PC-3 (cell line): Measurements from ENCODE around the gene HPCAL4. TPM values are rescaled to one million over a fixed set of nuclear protein-coding genes. Genes with fewer than 3 reads are reported as not detected.
A peak's percentile ranks its signal among the peaks of the same experiment; 100 is the strongest.

Source experiments
- ATAC-seq: fragments of 200-7000 bp; cut with Tn5 transposase; 2 replicates; pipeline ENCODE4 v1.9.1; 2020; ENCODE audit warnings: mild to moderate bottlenecking, moderate library complexity
- Bru-seq: library from RNA; stranded (reverse); fragments of 400-500 nt; gene quantifications from one replicate; lab custom pipeline; 2021; lab: Mats Ljungman, UMichigan
- BruChase-seq, 2 experiments: library from RNA; stranded (reverse); fragments of 400-500 nt; gene quantifications; one replicate each; lab custom pipeline; 2021; lab: Mats Ljungman, UMichigan
- BruUV-seq: library from RNA; stranded (reverse); fragments of 400-500 nt; replicated peaks from 2 replicates; lab custom pipeline; 2021; lab: Mats Ljungman, UMichigan
- CTCF ChIA-PET: fragments of 300-600 bp; sonication (Branson Sonifier 250); formaldehyde crosslinking; loops from one replicate; lab custom pipeline; 2022; ENCODE audit warnings: antibody characterized with exemption; lab: Charles Lee
- POLR2A ChIA-PET: fragments of 300-600 bp; sonication (Branson Sonifier 250); formaldehyde crosslinking; loops from one replicate; lab custom pipeline; 2022; ENCODE audit warnings: antibody characterized with exemption; ENCODE audit not compliant: unreplicated experiment; lab: Charles Lee
- DNase-seq: peaks from one replicate; pipeline ENCODE4 v3.0.0-alpha.2; 2015
- H2AFZ ChIP-seq: fragments of 300-600 bp; sonication (generic); 2 replicates; pipeline ENCODE4 v1.6.0; 2016; ENCODE audit warnings: antibody characterized with exemption, low read length
- H3F3A ChIP-seq: fragments of 300-600 bp; sonication (generic); one replicate; pipeline ENCODE4 v1.6.0; 2017; ENCODE audit warnings: antibody characterized with exemption, low read length, control low read depth, mild to moderate bottlenecking; ENCODE audit not compliant: unreplicated experiment
- H3K27ac ChIP-seq: fragments of 300-600 bp; sonication (generic); 2 replicates; pipeline ENCODE4 v1.5.1; 2016; ENCODE audit warnings: mild to moderate bottlenecking, low read length
- H3K27me3 ChIP-seq: fragments of 300-600 bp; sonication (generic); 2 replicates; pipeline ENCODE4 v1.6.1; 2016; ENCODE audit warnings: low read length, mixed read lengths
- H3K36me3 ChIP-seq: fragments of 300-600 bp; sonication (generic); 2 replicates; pipeline ENCODE4 v1.6.1; 2016; ENCODE audit warnings: low read depth, mixed run types, low read length, mixed read lengths
- H3K4me1 ChIP-seq: fragments of 300-600 bp; sonication (generic); 2 replicates; pipeline ENCODE4 v1.5.1; 2016; ENCODE audit warnings: low read length; ENCODE audit not compliant: insufficient read depth
- H3K4me2 ChIP-seq: fragments of 300-600 bp; sonication (generic); 2 replicates; pipeline ENCODE4 v1.6.0; 2016; ENCODE audit warnings: low read length
- H3K4me3 ChIP-seq: fragments of 300-600 bp; sonication (generic); 2 replicates; pipeline ENCODE4 v1.5.1; 2016; ENCODE audit warnings: mild to moderate bottlenecking, low read length, mixed read lengths
- H3K79me2 ChIP-seq: fragments of 300-600 bp; sonication (generic); 2 replicates; pipeline ENCODE4 v1.6.1; 2017; ENCODE audit warnings: low read length, mixed read lengths
- H3K9ac ChIP-seq: fragments of 300-600 bp; sonication (generic); 2 replicates; pipeline ENCODE4 v1.6.0; 2016; ENCODE audit warnings: mild to moderate bottlenecking, low read length
- H3K9me2 ChIP-seq: fragments of 300-600 bp; sonication (generic); replicated peaks from 2 replicates; pipeline ENCODE4 v1.6.1; 2016; ENCODE audit warnings: mixed run types, low read length, mixed read lengths
- H3K9me3 ChIP-seq: fragments of 300-600 bp; sonication (generic); 2 replicates; pipeline ENCODE4 v1.6.1; 2016; ENCODE audit warnings: low read length, mixed read lengths
- H4K20me1 ChIP-seq: fragments of 300-600 bp; sonication (generic); 2 replicates; pipeline ENCODE4 v1.6.1; 2016; ENCODE audit warnings: low read length, mixed read lengths
- EZH2 ChIP-seq: fragments of 300-600 bp; sonication (generic); IDR thresholded peaks from one replicate; pipeline ENCODE4 v1.6.1; 2017; ENCODE audit warnings: antibody characterized with exemption, mild to moderate bottlenecking, low read length; ENCODE audit not compliant: unreplicated experiment
- EZH2phosphoT487 ChIP-seq: fragments of 300-600 bp; sonication (generic); IDR thresholded peaks from 2 replicates; pipeline ENCODE4 v1.6.1; 2018; ENCODE audit warnings: mild to moderate bottlenecking, antibody characterized with exemption, low read length, borderline replicate concordance
- intact Hi-C: fragments of 100-400 bp; cut with micrococcal nuclease; formaldehyde crosslinking; loops from 2 replicates; pipeline ENCODE4 v1.9.0; 2023
- long read RNA-seq: library from polyadenylated mRNA; unstranded; transcript quantifications from one replicate; pipeline ENCODE4 v2.0.0, GENCODE V29; 2021; ENCODE audit not compliant: unreplicated experiment
- total RNA-seq: library from RNA; depleted of rRNA; stranded (reverse); fragments of >200 nt; gene quantifications from 2 replicates; pipeline ENCODE4 v1.2.3, GENCODE V29; 2014; rRNA removed
- TF ChIP-seq, protein P1 (sequence below): fragments of 300-600 bp; sonication (generic); conservative IDR thresholded peaks from 2 replicates; pipeline ENCODE4 v1.5.1; 2017; ENCODE audit warnings: antibody characterized with exemption, low read depth, mild to moderate bottlenecking, low read length

Gene HPCAL4
- 0.04 and 0.12 TPM in 2 replicates for total RNA-seq
- percentile 6 among the genes with signal in this experiment for Bru-seq, nascent RNA
- BruChase-seq, experiment 1, labeled RNA remaining after a 6-hour chase = percentile 6 among the genes with signal in this experiment
- BruChase-seq, experiment 2, labeled RNA remaining after a 2-hour chase = not detected
- long read RNA-seq = 0 reads

DNA sequence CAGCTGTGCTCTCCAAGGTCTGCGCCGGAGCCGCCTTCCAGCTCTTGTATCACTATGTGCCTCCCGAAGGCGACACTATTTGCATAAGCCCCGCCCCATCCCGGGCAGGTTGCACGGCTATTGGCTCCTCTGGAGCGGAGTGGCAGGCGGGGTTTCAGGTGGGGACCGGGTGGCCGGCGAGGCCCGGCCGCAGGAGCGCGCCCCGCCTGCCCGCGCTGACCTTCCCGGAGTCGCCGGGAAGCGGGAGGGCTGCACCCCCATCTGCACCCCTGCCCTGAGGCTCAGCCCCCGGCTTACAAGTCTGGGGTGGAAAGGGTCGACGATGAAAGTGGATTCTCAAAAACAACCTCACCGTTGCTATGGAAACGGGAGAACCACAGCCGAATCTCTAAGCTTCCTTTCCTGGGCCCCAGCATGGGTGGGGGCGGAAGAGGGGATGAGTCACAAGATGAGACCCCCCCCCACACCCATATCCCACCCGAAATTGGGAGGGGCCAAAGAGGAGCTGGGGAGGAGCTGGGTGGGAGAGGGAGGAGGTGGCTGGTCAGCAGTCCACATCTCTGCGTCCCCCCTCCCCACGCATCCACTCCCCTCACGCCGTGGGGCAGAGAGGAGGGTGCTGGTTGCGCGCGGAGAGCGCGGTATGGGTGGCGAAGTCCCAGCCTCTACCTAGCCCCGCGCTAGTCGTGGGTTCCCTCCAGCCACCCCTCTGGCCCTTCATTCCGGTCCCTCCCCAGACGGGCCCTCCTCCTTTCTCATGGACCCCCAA lies at the start of gene HPCAL4:
Gene HPCAL4, minus strand, starts transcription at position 51 of the 769 bp plus-strand sequence. CDS start 6,830 bp downstream, outside the sequence.
- Histone ChIP-seq H3K9me3 (no peaks in the 10 kb centered on the region), H3K36me3 (no peaks in the 10 kb centered on the region), H3F3A (no peaks in the 10 kb centered on the region), H3K4me3 (peak within 1 kb of the TSS; percentile 50), H3K4me1 (0 out of 2 replicates have a peak, but pooled peaks cover 4% of the 10 kb centered on the region), H2AFZ (peak within 1 kb of the TSS; percentile 61), H3K27ac (no peak within 1 kb of the TSS), H3K27me3 (peaks cover 3% of the 10 kb centered on the region; the same call in 1 of the 2 replicates), H3K9me2 (no peaks in the 10 kb centered on the region), H3K4me2 (peak within 1 kb of the TSS; percentile 81), H3K9ac (no peak within 1 kb of the TSS), H4K20me1 (no peaks in the 10 kb centered on the region), H3K79me2 (no peaks in the 10 kb centered on the region)
- BruUV-seq = no TSS peak
- ChIA-PET POLR2A (no interaction called here), CTCF (interaction anchor here (0.6 kb wide), 1 partner anchor 8 kb away, joined by 6 read pairs; no protein-coding TSS in a partner anchor)
- TF ChIP-seq EZH2phosphoT487 (no peak), EZH2 (no peak)
- TF ChIP-seq, protein P1, sequence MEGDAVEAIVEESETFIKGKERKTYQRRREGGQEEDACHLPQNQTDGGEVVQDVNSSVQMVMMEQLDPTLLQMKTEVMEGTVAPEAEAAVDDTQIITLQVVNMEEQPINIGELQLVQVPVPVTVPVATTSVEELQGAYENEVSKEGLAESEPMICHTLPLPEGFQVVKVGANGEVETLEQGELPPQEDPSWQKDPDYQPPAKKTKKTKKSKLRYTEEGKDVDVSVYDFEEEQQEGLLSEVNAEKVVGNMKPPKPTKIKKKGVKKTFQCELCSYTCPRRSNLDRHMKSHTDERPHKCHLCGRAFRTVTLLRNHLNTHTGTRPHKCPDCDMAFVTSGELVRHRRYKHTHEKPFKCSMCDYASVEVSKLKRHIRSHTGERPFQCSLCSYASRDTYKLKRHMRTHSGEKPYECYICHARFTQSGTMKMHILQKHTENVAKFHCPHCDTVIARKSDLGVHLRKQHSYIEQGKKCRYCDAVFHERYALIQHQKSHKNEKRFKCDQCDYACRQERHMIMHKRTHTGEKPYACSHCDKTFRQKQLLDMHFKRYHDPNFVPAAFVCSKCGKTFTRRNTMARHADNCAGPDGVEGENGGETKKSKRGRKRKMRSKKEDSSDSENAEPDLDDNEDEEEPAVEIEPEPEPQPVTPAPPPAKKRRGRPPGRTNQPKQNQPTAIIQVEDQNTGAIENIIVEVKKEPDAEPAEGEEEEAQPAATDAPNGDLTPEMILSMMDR = no peak
- DNase-seq (peak; percentile 84), ATAC-seq (peak; percentile 99)
- intact Hi-C loops = no loop called here

DNA sequence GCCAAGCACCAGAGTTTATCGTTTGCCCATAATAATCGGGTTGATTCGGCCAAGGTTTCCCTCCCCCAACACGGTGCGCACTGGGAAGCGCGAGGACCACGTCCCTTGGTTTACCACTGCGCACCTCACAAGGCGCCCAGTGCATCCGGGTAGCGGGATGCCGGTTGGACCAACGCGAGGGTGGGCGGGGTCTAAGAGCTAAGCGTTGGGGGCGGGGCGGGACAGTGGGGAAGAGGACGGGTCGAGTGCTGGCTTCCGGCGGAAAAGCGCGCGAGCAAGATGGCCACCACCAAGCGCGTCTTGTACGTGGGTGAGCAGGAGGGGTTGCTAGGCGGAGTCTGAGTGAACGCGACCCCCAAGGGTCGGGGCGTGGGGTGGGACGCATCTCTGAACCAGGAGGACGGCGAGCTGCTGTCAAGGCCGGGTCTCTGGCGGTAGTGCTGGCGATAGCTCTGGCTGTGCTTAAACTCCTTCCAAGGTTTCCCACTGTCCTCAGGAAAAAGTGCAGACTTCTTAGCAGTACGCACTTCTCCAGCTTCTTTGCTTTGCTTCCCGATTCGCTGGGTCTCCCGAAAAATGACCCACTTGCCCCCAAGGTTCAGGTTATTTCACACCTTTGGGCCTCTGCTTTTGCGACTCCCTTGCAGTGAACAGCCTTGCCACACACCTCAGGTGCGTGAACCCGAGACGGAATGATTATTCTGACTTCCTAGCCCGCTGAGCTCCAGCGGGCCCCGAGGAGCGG lies 47.6 kb upstream of the HPCAL4 start, which contains the start of gene PPIE:
Gene PPIE, plus strand, starts transcription at position 261 of the 745 bp plus-strand sequence. Its CDS starts 19 bp downstream, at position 280.
- Histone ChIP-seq H3K9me3 (no peaks in the 10 kb centered on the region), H3K27ac (no peak within 1 kb of the TSS), H3K79me2 (peaks cover 31% of the 10 kb centered on the region), H3K4me3 (peak within 1 kb of the TSS; percentile 92), H4K20me1 (no peaks in the 10 kb centered on the region), H3K9me2 (no peaks in the 10 kb centered on the region), H3K9ac (peak within 1 kb of the TSS; percentile 91), H3K4me2 (peak within 1 kb of the TSS; percentile 99), H2AFZ (peak within 1 kb of the TSS; percentile 83), H3K36me3 (peaks cover 24% of the 10 kb centered on the region), H3K27me3 (no peaks in the 10 kb centered on the region), H3F3A (no peaks in the 10 kb centered on the region), H3K4me1 (peaks cover 11% of the 10 kb centered on the region)
- TF ChIP-seq, protein P1 = no peak
- no peak for TF ChIP-seq EZH2
- no peak for TF ChIP-seq EZH2phosphoT487
- ChIA-PET POLR2A (interaction anchor here (0.5 to 0.7 kb wide), 9 partner anchors 14 to 613 kb away, joined by 3 to 16 read pairs (median 5); no protein-coding TSS in a partner anchor), CTCF (interaction anchor here (0.6 to 1.8 kb wide), 2 partner anchors 163 to 712 kb away, joined by 3 to 4 read pairs; partner anchors contain the start of genes MYCL and NDUFS5)
- peak; percentile 82 for DNase-seq
- intact Hi-C loops = loop anchor here (10.0 kb wide), 1 partner anchor 56 kb away; no protein-coding TSS in a partner anchor
- ATAC-seq = peak; percentile 98
- BruUV-seq = TSS peak; percentile 58
